Measurements from ENCODE around the gene CDC42EP1.
"Not testable (repeated sequence)": the region's sequence is repeated elsewhere in the genome, so short reads cannot be mapped to it uniquely, and the experiment has no call there.

CDC42EP1 gene

GRCh38 chr22:37559901-37560607 lies at the start of gene CDC42EP1:
Gene CDC42EP1 (plus strand): TSS chr22:37560480. CDS start chr22:37566350, 5,870 bp downstream.
- DNase-seq: no peak

DNA sequence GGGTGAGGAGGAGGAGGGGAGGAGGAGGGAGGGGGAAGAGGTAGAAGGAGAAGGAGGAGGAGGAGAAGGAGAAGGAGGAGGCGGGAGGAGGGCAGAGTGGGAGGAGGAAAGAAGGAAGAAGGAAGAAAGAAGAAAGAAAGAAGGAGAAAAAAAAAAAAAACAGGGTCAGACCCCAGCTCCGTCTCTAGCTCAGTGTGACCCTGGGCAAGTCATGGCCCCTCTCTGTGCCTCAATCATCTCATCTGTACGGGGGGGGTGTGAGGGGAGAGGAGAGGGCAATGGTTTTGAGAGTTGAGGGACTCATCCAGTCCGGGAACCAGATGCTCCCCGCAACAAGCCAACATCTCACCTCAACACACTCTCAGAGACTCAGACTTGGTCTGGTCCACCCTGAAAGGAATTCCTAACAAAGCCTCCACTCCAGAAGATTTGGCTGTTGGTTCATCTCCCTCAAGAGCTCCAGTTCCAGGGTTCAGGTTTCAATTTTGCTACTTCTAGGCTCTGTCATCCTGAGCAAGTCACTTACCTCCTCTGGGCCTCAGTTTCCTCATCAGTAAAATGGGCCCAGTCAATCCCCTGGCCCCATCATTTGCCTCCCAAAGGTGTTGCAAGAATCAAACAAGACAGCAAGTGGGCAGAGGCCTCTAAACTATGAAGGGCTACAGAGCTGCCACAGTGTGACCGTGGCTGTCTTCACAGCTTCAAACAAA lies 48.7 kb upstream of the CDC42EP1 start:
- DNase-seq: no peak

- no peak for DNase-seq
Measured at GRCh38 chr22:37514526-37515051, 45.7 kb upstream of the CDC42EP1 start.

- DNase-seq: no peak
Measured at GRCh38 chr22:37515901-37516300, 44.4 kb upstream of the CDC42EP1 start.

DNA sequence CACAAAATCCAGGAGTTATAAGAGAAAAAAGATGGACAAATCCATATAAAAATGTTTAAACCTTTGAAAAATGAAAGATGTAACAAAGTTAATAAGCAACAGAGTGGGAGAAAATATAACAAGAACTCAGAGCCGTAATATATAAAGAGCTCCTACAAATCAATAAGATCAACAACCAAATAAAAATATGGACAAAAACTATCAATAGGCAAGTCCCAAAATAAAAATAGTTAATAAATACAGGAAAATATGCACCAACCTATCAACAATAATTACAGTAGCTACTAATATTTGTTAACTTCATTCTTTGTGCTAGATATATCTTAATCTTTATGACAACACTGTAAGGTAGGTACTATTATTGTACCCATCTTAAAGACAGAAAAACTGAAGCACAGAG lies 43.8 kb upstream of the CDC42EP1 start:
- no peak for DNase-seq

DNA sequence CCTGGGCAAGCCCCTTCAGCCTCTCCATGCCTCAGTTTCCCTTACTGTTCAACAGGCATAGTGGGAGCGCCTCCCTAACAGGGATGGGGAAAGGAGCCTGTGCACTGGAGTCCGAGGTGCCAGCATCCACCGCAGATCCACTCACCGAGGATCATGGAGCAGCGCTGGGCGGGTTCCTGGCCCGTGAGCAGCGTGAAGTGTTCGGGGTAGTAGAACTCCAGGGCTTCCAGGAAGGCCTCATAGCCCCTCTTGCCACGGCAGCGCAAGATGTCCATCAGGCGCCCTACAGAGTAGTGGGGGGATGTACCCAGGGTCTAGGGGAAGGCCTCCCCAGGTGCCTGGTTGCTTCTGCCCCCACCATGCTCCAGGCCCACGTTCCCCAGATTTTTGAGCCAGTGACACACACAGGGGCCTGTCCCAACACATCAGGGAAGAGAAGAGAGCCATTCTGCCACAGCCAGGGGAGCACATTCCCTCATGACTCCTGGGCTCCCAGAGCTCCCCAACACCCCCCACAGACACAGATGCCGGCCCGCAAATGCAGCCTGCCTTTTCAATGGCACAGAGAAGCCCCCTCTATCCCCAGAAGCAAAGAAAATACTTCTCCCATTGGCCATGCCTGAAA lies 42.3 kb upstream of the CDC42EP1 start:
- no peak for DNase-seq

DNA sequence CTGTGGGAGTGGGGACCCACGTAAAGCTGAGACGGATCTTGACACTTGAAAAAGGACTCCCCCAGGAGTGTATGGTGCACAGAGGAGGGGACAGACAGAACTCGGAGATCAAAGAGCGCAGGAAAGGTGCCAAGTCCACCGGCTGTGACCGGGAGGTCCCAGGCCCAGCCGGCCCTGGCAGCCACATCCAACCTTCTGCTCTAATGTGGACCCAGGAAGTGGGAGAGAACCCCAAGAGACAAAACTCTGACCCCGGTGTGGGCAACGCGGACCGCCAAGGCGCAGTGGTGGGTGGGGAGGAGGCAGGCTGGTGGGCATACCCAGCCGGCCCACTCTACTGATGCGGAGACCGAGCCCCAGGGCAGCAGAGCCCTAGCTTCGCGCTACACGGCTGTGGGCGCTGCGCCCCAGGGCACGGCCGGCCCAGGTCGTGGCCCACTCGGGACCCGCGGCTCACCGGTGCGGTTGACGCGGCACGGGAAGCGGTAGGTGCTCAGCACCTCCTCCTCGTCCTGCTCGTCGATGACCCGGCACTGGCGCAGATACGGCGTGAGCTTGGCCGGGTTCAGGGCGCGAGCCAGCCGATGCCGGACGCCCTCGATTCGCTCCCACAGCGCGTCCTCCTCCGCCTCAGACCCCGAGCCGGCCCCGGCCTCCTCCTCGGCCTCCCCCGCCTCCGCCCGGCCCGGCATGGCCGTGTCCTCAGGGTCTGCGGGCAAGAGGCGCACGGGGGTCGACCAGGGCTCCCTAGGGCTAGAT lies 41.6 kb upstream of the CDC42EP1 start:
- DNase-seq: no peak

- no peak for DNase-seq
Measured at GRCh38 chr22:37519268-37520195, 40.7 kb upstream of the CDC42EP1 start, which contains the start of gene CARD10. Gene CARD10 (minus strand): TSS chr22:37519415. CDS start chr22:37519200, 215 bp downstream.

GRCh38 chr22:37520776-37521191 lies 39.5 kb upstream of the CDC42EP1 start:
- DNase-seq: no peak

DNA sequence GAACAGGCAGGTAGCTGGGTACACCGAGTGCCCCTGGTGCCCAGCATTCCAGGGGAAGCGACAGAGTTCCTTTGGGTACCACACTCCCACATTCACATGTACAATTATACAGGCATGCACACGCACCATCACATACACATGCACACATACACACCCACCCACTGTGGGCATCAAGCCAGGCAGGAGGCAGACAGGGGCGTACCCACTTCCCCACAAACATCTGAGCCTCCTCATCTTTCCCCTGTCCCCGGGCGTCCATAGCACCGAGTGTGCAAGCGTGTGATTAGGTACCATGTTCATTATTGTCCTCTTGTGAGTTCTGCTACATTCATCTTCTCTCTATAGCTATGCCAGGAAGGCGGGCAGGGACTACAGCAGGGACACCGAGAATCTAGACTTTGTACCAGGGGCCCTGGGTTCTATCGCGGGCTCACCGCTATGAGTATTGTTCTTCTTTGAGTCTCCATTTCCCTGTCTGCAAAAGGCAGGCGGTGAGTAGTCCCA lies 39.0 kb upstream of the CDC42EP1 start:
- DNase-seq: no peak

- DNase-seq: no peak
Measured at GRCh38 chr22:37522482-37522881, 37.8 kb upstream of the CDC42EP1 start.

DNA sequence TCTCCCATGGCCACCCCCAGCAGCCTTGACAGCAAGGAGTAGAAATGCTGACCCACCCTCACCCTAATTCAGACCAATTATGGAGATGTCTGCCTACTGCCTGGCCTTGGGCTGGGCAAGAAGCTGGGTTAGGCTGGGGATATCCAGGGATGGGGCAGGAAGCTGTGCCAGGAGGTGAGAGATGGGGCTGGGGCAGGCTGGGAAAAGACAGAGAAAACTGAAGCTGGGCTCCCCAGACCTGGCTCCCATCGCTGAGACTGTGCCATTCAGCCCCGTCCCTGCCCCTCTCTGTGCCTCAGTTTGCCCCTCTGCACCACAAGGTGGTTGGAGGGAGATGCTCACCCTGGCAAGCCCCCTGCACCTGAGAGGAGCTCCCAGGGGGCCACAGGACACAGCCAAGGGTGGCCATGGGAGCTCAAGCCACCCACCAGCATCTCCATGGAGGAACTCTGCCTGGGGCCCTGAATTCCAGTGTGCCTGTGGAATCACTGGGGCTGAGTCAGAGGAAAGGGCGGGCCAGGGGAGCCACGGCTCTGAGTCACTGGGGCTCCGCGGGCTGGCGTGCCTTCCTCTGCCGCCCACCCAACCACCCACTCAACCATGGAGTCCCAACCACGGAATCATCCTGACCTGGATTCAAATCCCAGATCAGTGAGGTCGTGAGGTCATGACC lies 35.1 kb upstream of the CDC42EP1 start:
- no peak for DNase-seq

GRCh38 chr22:37525746-37526350 lies 34.4 kb upstream of the CDC42EP1 start:
- no peak for DNase-seq

DNA sequence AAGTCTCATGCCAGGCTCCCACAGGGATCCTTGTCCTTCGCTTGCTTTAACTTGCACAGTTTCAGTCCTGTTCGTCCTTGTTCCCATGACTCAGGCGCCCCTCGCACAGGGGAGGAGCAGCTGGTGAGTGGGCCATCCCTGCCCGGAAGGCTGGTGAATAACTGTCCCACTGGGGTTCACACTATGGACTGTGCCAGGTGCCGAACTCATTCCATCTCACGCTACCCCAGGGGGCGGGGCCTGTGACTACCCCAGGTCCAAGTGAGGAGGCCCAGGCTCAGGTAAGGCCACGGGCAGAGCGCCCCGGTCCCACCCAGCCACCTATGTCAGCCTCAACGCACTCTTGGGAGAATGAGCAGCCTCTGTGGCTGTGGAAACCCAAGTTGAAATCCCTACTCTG lies 33.9 kb upstream of the CDC42EP1 start:
- DNase-seq: no peak

DNA sequence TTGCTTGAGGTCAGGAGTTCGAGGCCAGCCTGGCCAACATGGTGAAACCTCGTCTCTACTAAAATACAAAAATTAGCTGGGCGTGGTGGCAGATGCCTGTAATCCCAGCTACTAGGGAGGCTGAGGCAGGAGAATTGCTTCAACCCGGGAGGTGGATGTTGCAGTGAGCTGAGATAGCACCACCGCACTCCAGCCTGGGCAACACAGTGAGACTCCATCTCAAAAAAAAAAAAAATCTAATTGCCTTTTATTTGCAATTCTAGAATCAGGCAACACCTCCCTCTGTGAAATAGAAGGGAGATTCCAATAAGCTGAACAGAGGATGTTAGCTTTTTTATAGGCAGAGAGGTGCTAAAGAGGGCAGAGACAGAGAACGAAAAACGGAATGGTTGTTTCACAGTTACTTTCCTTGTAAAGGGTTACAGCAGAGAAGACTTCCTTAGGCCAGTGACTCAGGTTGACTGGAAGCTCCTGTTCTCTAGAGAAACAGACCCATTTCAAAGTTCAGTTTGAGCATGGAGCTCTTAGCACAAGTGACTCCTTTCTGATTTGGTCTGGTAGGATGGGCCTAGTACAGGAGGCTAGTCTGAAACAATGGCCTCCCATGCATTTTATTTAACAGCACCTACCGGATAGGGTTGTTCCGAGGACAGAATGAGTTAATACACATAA lies 33.1 kb upstream of the CDC42EP1 start:
- not testable (repeated sequence) for DNase-seq

GRCh38 chr22:37527952-37528351 lies 32.3 kb upstream of the CDC42EP1 start:
- DNase-seq: not testable (repeated sequence)

DNA sequence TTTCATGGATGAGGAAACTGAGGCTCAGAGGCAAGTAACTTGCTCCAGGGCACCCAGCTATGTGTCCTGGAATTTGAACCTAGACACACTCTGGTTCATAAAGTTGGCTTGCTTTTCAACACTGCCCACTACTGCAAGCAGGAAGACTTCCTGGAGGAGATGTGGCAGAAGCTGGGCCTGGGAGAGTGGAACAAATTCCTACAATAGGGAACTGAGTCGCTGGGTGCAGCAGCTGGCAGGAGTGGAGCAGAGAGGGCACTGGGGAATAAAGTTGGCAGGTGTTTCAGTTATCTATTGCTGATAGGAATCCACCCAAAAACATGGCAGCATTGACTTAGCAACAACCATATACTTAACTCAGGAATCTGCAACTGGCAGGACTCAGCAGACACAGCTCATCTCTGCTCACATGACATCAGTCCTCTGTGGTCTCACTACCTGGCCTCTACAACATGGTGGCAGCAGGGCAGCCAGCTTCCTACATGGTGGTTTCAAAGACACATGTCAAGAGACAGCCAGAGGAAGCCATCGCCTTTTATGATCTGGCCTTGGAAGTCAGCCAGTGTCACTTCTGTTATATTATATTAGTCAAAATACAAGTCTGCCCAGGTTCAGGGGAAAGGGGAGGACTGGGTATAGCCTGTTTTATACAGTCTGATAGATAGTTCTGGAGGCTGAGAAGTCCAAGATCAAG lies 30.5 kb upstream of the CDC42EP1 start:
- no peak for DNase-seq

DNA sequence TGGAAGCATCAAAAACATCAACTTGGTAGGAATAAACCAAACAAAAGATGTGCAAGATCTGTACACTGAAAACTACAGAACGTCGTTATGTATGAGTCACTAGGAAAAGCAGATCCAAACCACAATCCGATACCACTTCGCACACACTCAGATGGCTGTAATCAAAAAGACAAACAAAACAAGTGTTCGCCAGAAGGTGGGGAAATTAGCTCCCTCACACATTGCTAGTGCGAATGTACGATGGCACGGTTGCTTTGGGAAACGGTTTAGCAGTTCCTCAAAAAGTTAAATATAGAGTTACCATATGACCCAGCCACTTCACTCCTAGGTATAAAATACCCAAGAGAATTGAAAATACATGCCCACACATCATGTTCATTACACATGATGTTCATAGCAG lies 26.3 kb upstream of the CDC42EP1 start:
- DNase-seq: peak; percentile 21

DNA sequence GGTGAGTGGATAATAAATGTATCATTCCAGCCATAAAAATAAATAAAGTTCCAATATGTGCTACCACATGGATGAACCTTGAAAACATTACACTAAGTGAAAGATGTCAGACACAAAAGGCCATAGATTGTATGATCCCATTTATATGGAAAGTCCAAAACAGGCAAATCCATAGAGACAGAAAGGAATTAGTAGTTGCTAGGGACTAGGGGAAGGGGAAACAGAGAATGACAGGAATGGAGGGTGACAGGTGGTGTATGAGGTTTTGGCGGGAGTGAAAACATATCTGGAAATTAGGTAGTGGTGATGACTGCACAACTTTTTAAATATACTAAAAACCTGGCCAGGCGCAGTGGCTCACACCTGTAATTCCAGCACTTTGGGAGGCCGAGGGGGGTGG lies 25.8 kb upstream of the CDC42EP1 start:
- no peak for DNase-seq

Data from CD4-positive, alpha-beta T cell treated with Interleukin-21 for 1 hour (primary cell).